Activated CD8-positive, alpha-beta T cell treated with anti-CD3 and anti-CD28 coated beads for 36 hours (primary cell): Measurements from ENCODE around the gene NAT14. TPM values are rescaled to one million over a fixed set of nuclear protein-coding genes. Genes with fewer than 3 reads are reported as not detected.
"Not testable (repeated sequence)": the region's sequence is repeated elsewhere in the genome, so short reads cannot be mapped to it uniquely, and the experiment has no call there.

ENCODE experiments used
- ATAC-seq: fragments of 200-7000 bp; cut with Tn5 transposase; one replicate; pipeline ENCODE4 v1.10.0; 2021; ENCODE audit warnings: mild to moderate bottlenecking, moderate library complexity
- CTCF ChIA-PET: fragments of 350-600 bp; sonication (Branson Sonifier 250); formaldehyde crosslinking; loops from one replicate; lab custom pipeline; 2021; ENCODE audit warnings: antibody characterized with exemption; lab: Charles Lee
- POLR2A ChIA-PET: fragments of 350-600 bp; sonication (Branson Sonifier 250); formaldehyde crosslinking; loops from one replicate; lab custom pipeline; 2021; ENCODE audit warnings: antibody characterized with exemption; lab: Charles Lee
- DNase-seq: peaks from one replicate; pipeline ENCODE4 v3.0.0-alpha.2; 2020
- H3K27ac Mint-ChIP-seq: one replicate; pipeline ENCODE4 v1.8.0; 2021; ENCODE audit warnings: mild to moderate bottlenecking, mixed read lengths
- H3K27me3 Mint-ChIP-seq: one replicate; pipeline ENCODE4 v1.8.0; 2021; ENCODE audit warnings: mixed read lengths
- H3K36me3 Mint-ChIP-seq: one replicate; pipeline ENCODE4 v1.8.0; 2021; ENCODE audit warnings: low read depth, mixed read lengths
- H3K4me1 Mint-ChIP-seq: one replicate; pipeline ENCODE4 v1.8.0; 2021; ENCODE audit warnings: low read depth, mixed read lengths
- H3K4me3 Mint-ChIP-seq: one replicate; pipeline ENCODE4 v1.8.0; 2021; ENCODE audit warnings: mild to moderate bottlenecking, moderate library complexity, mixed read lengths
- H3K9me3 Mint-ChIP-seq: one replicate; pipeline ENCODE4 v1.8.0; 2021; ENCODE audit warnings: mixed read lengths
- CTCF ChIP-seq: fragments of 200-600 bp; IDR thresholded peaks from one replicate; pipeline ENCODE4 v1.8.0; 2022; ENCODE audit warnings: antibody characterized with exemption, mild to moderate bottlenecking
- intact Hi-C: fragments of 100-400 bp; cut with micrococcal nuclease; formaldehyde crosslinking; loops from one replicate; pipeline ENCODE4 v1.10.0; 2022
- total RNA-seq, 2 experiments: library from RNA; stranded (reverse); gene quantifications; one replicate each; pipeline ENCODE4 v1.2.3, GENCODE V29; 2021

The NAT14 gene
- total RNA-seq, 2 experiments from 2014 or later: 18.9 to 19.9 TPM

GRCh38 chr19:55493052-55493644 lies 8.2 kb downstream of the NAT14 start:
- no peak for ATAC-seq
- POLR2A ChIA-PET: interaction anchor here (0.6 to 0.9 kb wide), 2 partner anchors 8 to 403 kb away, joined by 3 read pairs; partner anchors contain the start of gene NAT14
- DNase-seq: no peak
- H3K4me3 Mint-ChIP-seq: no peak overlapping the region
- H3K4me1 Mint-ChIP-seq: peaks cover 3% of the 10 kb centered on the region
- H3K27ac Mint-ChIP-seq: no peak overlapping the region
- CTCF ChIA-PET: interaction anchor here (2.5 to 3.4 kb wide), 2 partner anchors 11 to 25 kb away, joined by 8 to 17 read pairs; no protein-coding TSS in a partner anchor
- peaks cover 6% of the 10 kb centered on the region for H3K27me3 Mint-ChIP-seq
- H3K9me3 Mint-ChIP-seq: no peaks in the 10 kb centered on the region
- intact Hi-C loops: no loop called here
- TF ChIP-seq CTCF: no peak
- no peaks in the 10 kb centered on the region for H3K36me3 Mint-ChIP-seq

GRCh38 chr19:55493645-55494171 lies 8.7 kb downstream of the NAT14 start:
- POLR2A ChIA-PET: interaction anchor here (1.9 kb wide), 1 partner anchor 8 kb away, joined by 8 read pairs; the partner anchor contains the start of gene NAT14
- ATAC-seq (no peak), DNase-seq (no peak)
- intact Hi-C loops: no loop called here
- Mint-ChIP-seq H3K4me1 (peaks cover 2% of the 10 kb centered on the region), H3K27ac (no peak overlapping the region), H3K4me3 (no peak overlapping the region), H3K27me3 (peaks cover 6% of the 10 kb centered on the region), H3K36me3 (no peaks in the 10 kb centered on the region), H3K9me3 (no peaks in the 10 kb centered on the region)
- CTCF ChIA-PET: interaction anchor here (2.5 to 3.4 kb wide), 2 partner anchors 10 to 26 kb away, joined by 8 to 17 read pairs; no protein-coding TSS in a partner anchor
- TF ChIP-seq CTCF: no peak

DNA sequence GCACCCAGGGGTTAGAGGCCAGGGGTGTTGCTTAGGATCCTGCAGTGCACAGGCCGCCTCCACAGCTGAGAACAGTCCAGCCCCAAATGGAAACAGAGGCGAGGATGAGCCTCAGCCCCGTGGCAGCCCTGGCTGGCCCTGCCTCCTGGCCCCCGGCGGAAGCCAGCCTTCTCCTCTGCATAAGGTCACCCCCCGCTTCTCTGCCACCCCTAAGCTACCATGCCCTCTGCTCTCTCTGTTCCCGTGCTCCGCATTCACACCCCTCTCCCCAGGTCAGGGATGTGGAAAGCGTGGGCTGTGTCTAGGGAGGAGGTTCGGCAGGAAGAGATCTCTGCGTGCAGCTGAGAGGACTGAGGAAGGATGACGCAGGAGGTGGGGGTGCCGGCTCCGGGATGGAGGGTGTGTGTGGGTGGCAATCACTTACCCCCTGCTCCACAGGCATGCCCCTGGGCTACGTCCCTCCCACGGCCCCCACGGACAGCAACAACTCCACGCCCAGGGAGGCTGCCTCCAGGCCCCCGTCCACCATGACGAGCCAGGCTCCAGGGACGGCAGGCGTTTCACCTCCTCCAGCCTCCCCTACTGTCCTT lies 9.3 kb downstream of the NAT14 start:
- Mint-ChIP-seq H3K9me3 (no peaks in the 10 kb centered on the region), H3K4me3 (peak overlapping the region; percentile 50), H3K36me3 (no peaks in the 10 kb centered on the region), H3K27me3 (peaks cover 6% of the 10 kb centered on the region), H3K4me1 (peaks cover 2% of the 10 kb centered on the region), H3K27ac (no peak overlapping the region)
- TF ChIP-seq CTCF: no peak
- intact Hi-C loops: no loop called here
- ATAC-seq (peak; percentile 60), DNase-seq (peak; percentile 34)
- ChIA-PET CTCF (interaction anchor here (2.5 to 3.4 kb wide), 2 partner anchors 9 to 26 kb away, joined by 8 to 17 read pairs; no protein-coding TSS in a partner anchor), POLR2A (interaction anchor here (1.2 to 1.9 kb wide), 2 partner anchors 9 to 11 kb away, joined by 3 to 8 read pairs; partner anchors contain the start of gene NAT14)

- no peak overlapping the region for H3K4me3 Mint-ChIP-seq
- peaks cover 2% of the 10 kb centered on the region for H3K4me1 Mint-ChIP-seq
- ChIA-PET CTCF (interaction anchor here (1.4 to 3.4 kb wide), 3 partner anchors 8 to 29 kb away, joined by 3 to 17 read pairs (median 8); no protein-coding TSS in a partner anchor), POLR2A (interaction anchor here (1.9 kb wide), 1 partner anchor 10 kb away, joined by 8 read pairs; the partner anchor contains the start of gene NAT14)
- no peak for TF ChIP-seq CTCF
- intact Hi-C loops: no loop called here
- DNase-seq (no peak), ATAC-seq (no peak)
- no peak overlapping the region for H3K27ac Mint-ChIP-seq
- H3K9me3 Mint-ChIP-seq: no peaks in the 10 kb centered on the region
- peaks cover 6% of the 10 kb centered on the region for H3K27me3 Mint-ChIP-seq
- H3K36me3 Mint-ChIP-seq: no peaks in the 10 kb centered on the region
Measured at GRCh38 chr19:55495646-55496349, 10.8 kb downstream of the NAT14 start.

- ATAC-seq, H3K36me3 Mint-ChIP-seq, DNase-seq, H3K27ac Mint-ChIP-seq, POLR2A ChIA-PET, H3K4me1 Mint-ChIP-seq, intact Hi-C loops, H3K4me3 Mint-ChIP-seq, H3K9me3 Mint-ChIP-seq, H3K27me3 Mint-ChIP-seq: not testable (repeated sequence)
- CTCF ChIA-PET: interaction anchor here (1.4 kb wide), 1 partner anchor 30 kb away, joined by 3 read pairs; no protein-coding TSS in a partner anchor
Measured at GRCh38 chr19:55496820-55497219, 11.8 kb downstream of the NAT14 start.
